Measurements from ENCODE around the gene INPP5A.

INPP5A gene

GRCh38 chr10:132601567-132601966 is 64.0 kb downstream of the INPP5A start:
- no peak for DNase-seq

GRCh38 chr10:132602614-132603013 is 65.0 kb downstream of the INPP5A start:
- no peak for DNase-seq

- peak in 1 of 2 experiments; percentile 7 for DNase-seq
Observed at GRCh38 chr10:132603851-132604533, 66.4 kb downstream of the INPP5A start.

- DNase-seq = peak in 1 of 2 experiments; percentile 12
Observed at GRCh38 chr10:132604686-132605085, 67.1 kb downstream of the INPP5A start.

GRCh38 chr10:132605390-132605789 is 67.8 kb downstream of the INPP5A start:
- DNase-seq = peak in 1 of 2 experiments; percentile 3

GRCh38 chr10:132606031-132606491 is 68.5 kb downstream of the INPP5A start:
- peak in 1 of 2 experiments; percentile 6 for DNase-seq

- DNase-seq = peak in 1 of 2 experiments; percentile 8
Observed at GRCh38 chr10:132606536-132607316, 69.1 kb downstream of the INPP5A start.

- peak in 1 of 2 experiments; percentile 11 for DNase-seq
Observed at GRCh38 chr10:132607491-132607890, 69.9 kb downstream of the INPP5A start.

GRCh38 chr10:132607961-132608495 is 70.4 kb downstream of the INPP5A start:
- peak in 1 of 2 experiments; percentile 7 for DNase-seq

- no peak for DNase-seq
Observed at GRCh38 chr10:132608511-132609195, 71.1 kb downstream of the INPP5A start.

GRCh38 chr10:132609211-132609610 is 71.6 kb downstream of the INPP5A start:
- DNase-seq = no peak

GRCh38 chr10:132610071-132610701 is 72.6 kb downstream of the INPP5A start:
- no peak for DNase-seq

GRCh38 chr10:132611026-132611910 is 73.7 kb downstream of the INPP5A start:
- peak in 1 of 2 experiments; percentile 15 for DNase-seq

GRCh38 chr10:132611986-132612385 is 74.4 kb downstream of the INPP5A start:
- DNase-seq = peak in 1 of 2 experiments; percentile 19

GRCh38 chr10:132612571-132613504 is 75.3 kb downstream of the INPP5A start:
- peak in 1 of 2 experiments; percentile 14 for DNase-seq

GRCh38 chr10:132613566-132614348 is 76.2 kb downstream of the INPP5A start:
- DNase-seq = peak in 1 of 2 experiments; percentile 11

- peak in 1 of 2 experiments; percentile 13 for DNase-seq
Observed at GRCh38 chr10:132614431-132615340, 77.1 kb downstream of the INPP5A start.
